NT2/D1 (cell line): ENCODE data around the gene KIAA1586.
"Not testable (repeated sequence)": the region's sequence is repeated elsewhere in the genome, so short reads cannot be mapped to it uniquely, and the experiment has no call there.

Source experiments
- DNase-seq: peaks from one replicate; pipeline ENCODE4 v3.0.0-alpha.2; 2011; ENCODE audit warnings: low read depth, low spot score
- H3K27me3 ChIP-seq: 2 replicates; pipeline ENCODE4 v1.6.0; 2011; ENCODE audit warnings: mild to moderate bottlenecking; ENCODE audit not compliant: insufficient read length, insufficient read depth
- H3K36me3 ChIP-seq: 2 replicates; pipeline ENCODE4 v1.6.1; 2011; ENCODE audit warnings: mild to moderate bottlenecking, low read length, mixed read lengths; ENCODE audit not compliant: insufficient read depth, insufficient read length
- H3K4me1 ChIP-seq: 2 replicates; pipeline ENCODE4 v1.5.1; 2011; ENCODE audit not compliant: insufficient read depth, insufficient read length
- H3K4me3 ChIP-seq: 2 replicates; pipeline ENCODE4 v1.5.1; 2011; ENCODE audit warnings: low read depth; ENCODE audit not compliant: insufficient read length
- H3K9ac ChIP-seq: 2 replicates; pipeline ENCODE4 v1.6.0; 2011; ENCODE audit warnings: low read depth; ENCODE audit not compliant: insufficient read length
- H3K9me3 ChIP-seq: 2 replicates; pipeline ENCODE4 v1.5.1; 2011; ENCODE audit warnings: mild to moderate bottlenecking, low read length; ENCODE audit not compliant: insufficient read depth
- SUZ12 ChIP-seq: IDR thresholded peaks from 2 replicates; pipeline ENCODE4 v1.6.1; 2011; ENCODE audit not compliant: insufficient read length, insufficient read depth; ENCODE audit errors: extremely low read depth
- YY1 ChIP-seq: IDR thresholded peaks from 2 replicates; pipeline ENCODE4 v1.6.1; 2011; ENCODE audit not compliant: insufficient read length, insufficient read depth
- ZNF274 ChIP-seq: IDR thresholded peaks from 2 replicates; pipeline ENCODE4 v1.6.1; 2011; ENCODE audit warnings: mild to moderate bottlenecking, low read depth, low read length

The KIAA1586 gene

GRCh38 chr6:57078531-57079207, 32.2 kb downstream of the KIAA1586 start:
- no peak overlapping the region for H3K9ac ChIP-seq
- H3K9me3 ChIP-seq: no peaks in the 10 kb centered on the region; the same call in 1 of the 2 replicates
- H3K4me3 ChIP-seq: no peak overlapping the region
- no peaks in the 10 kb centered on the region for H3K4me1 ChIP-seq
- H3K27me3 ChIP-seq: no peaks in the 10 kb centered on the region
- no peak for DNase-seq
- no peak for TF ChIP-seq YY1
- no peak for TF ChIP-seq SUZ12
- no peak for TF ChIP-seq ZNF274
- H3K36me3 ChIP-seq: no peaks in the 10 kb centered on the region

GRCh38 chr6:57085471-57085870, 39.0 kb downstream of the KIAA1586 start:
- H3K36me3 ChIP-seq: no peaks in the 10 kb centered on the region
- no peaks in the 10 kb centered on the region for H3K9me3 ChIP-seq
- no peak overlapping the region for H3K4me3 ChIP-seq
- H3K9ac ChIP-seq: no peak overlapping the region
- no peak for DNase-seq
- H3K4me1 ChIP-seq: no peaks in the 10 kb centered on the region
- TF ChIP-seq ZNF274 (no peak), YY1 (no peak), SUZ12 (no peak)
- H3K27me3 ChIP-seq: no peaks in the 10 kb centered on the region

GRCh38 chr6:57086843-57087242, 40.4 kb downstream of the KIAA1586 start:
- H3K9ac ChIP-seq: no peak overlapping the region
- no peaks in the 10 kb centered on the region for H3K4me1 ChIP-seq
- H3K27me3 ChIP-seq: no peaks in the 10 kb centered on the region
- H3K9me3 ChIP-seq: no peaks in the 10 kb centered on the region
- no peak overlapping the region for H3K4me3 ChIP-seq
- DNase-seq: no peak
- H3K36me3 ChIP-seq: peaks cover 4% of the 10 kb centered on the region
- no peak for TF ChIP-seq SUZ12
- no peak for TF ChIP-seq ZNF274
- TF ChIP-seq YY1: no peak

- Histone ChIP-seq H3K4me1 (no peaks in the 10 kb centered on the region), H3K4me3 (no peak overlapping the region), H3K36me3 (peaks cover 15% of the 10 kb centered on the region), H3K27me3 (no peaks in the 10 kb centered on the region), H3K9ac (no peak overlapping the region), H3K9me3 (no peaks in the 10 kb centered on the region)
- no peak for DNase-seq
- TF ChIP-seq SUZ12: no peak
- no peak for TF ChIP-seq YY1
- no peak for TF ChIP-seq ZNF274
Observed at GRCh38 chr6:57087916-57088315, 41.4 kb downstream of the KIAA1586 start.

GRCh38 chr6:57089265-57089664, 42.8 kb downstream of the KIAA1586 start:
- TF ChIP-seq SUZ12 (no peak), YY1 (no peak), ZNF274 (no peak)
- Histone ChIP-seq H3K4me1 (no peaks in the 10 kb centered on the region), H3K4me3 (no peak overlapping the region), H3K9ac (no peak overlapping the region), H3K36me3 (peaks cover 17% of the 10 kb centered on the region), H3K9me3 (no peaks in the 10 kb centered on the region), H3K27me3 (no peaks in the 10 kb centered on the region)
- DNase-seq: no peak

- Histone ChIP-seq H3K9ac (peak within 1 kb of the TSS; percentile 67), H3K36me3 (peaks cover 20% of the 10 kb centered on the region), H3K9me3 (no peaks in the 10 kb centered on the region), H3K27me3 (no peaks in the 10 kb centered on the region), H3K4me1 (no peaks in the 10 kb centered on the region), H3K4me3 (peak within 1 kb of the TSS; percentile 50)
- TF ChIP-seq ZNF274: no peak
- TF ChIP-seq SUZ12: no peak
- TF ChIP-seq YY1: no peak
- DNase-seq: peak; percentile 86
Observed at GRCh38 chr6:57089687-57090457, 43.4 kb downstream of the KIAA1586 start, which contains the start of gene ZNF451. ZNF451 (plus strand) TSS chr6:57090188; CDS start chr6:57090254, 66 bp downstream.

GRCh38 chr6:57090458-57091067, 44.1 kb downstream of the KIAA1586 start:
- H3K36me3 ChIP-seq: peaks cover 25% of the 10 kb centered on the region
- not testable (repeated sequence) for DNase-seq, H3K9ac ChIP-seq, H3K4me1 ChIP-seq, H3K27me3 ChIP-seq, H3K4me3 ChIP-seq, H3K9me3 ChIP-seq

GRCh38 chr6:57091375-57091774, 44.9 kb downstream of the KIAA1586 start:
- DNase-seq, H3K4me3 ChIP-seq, H3K27me3 ChIP-seq, H3K9me3 ChIP-seq, H3K4me1 ChIP-seq: not testable (repeated sequence)
- Histone ChIP-seq H3K36me3 (peaks cover 25% of the 10 kb centered on the region), H3K9ac (peak overlapping the region; percentile 5)
